HEK293 (cell line): ENCODE results near the gene BRF1.

Source experiments
- CTCF ChIA-PET: fragments of 350-600 bp; formaldehyde crosslinking; extraction: SDS; loops from one replicate; lab custom pipeline; 2021; ENCODE audit warnings: antibody characterized with exemption; lab: Yijun Ruan, JAX
- POLR2A ChIA-PET: fragments of 300-600 bp; formaldehyde crosslinking; extraction: SDS; loops from one replicate; lab custom pipeline; 2020; ENCODE audit warnings: antibody characterized with exemption, inconsistent platforms; lab: Yijun Ruan, JAX
- H3K27ac ChIP-seq: fragments of 200-500 bp; sonication (Bioruptor generic); 2 replicates; pipeline ENCODE4 v1.5.1; 2014; ENCODE audit warnings: low read depth, low read length, control low read depth, inconsistent platforms; ENCODE audit errors: extremely low read depth
- H3K36me3 ChIP-seq, 2 experiments: fragments of 200-500 bp in 1 of 2; sonication (Bioruptor generic) in 1 of 2; 1 replicate in 1 of 2; 2 replicates in 1 of 2; pipeline ENCODE4 v1.5.1; 2014 to 2017; ENCODE audit warnings: inconsistent platforms in 2 of 2, low read length in 2 of 2; ENCODE audit not compliant: control insufficient read depth in 2 of 2, insufficient read depth in 1 of 2
- H3K4me1 ChIP-seq: fragments of 200-500 bp; sonication (Bioruptor generic); 2 replicates; pipeline ENCODE4 v1.5.1; 2014; ENCODE audit warnings: mild to moderate bottlenecking, low read length, inconsistent platforms; ENCODE audit not compliant: control insufficient read depth, insufficient read depth
- H3K4me3 ChIP-seq: 2 replicates; pipeline ENCODE4 v1.5.1; 2011; ENCODE audit warnings: low read depth, mild to moderate bottlenecking, control low read depth, low read length, moderate library complexity
- H3K9me3 ChIP-seq: fragments of 200-500 bp; sonication (Bioruptor generic); 2 replicates; pipeline ENCODE4 v1.5.1; 2014; ENCODE audit warnings: low read depth, low read length, inconsistent platforms; ENCODE audit not compliant: control insufficient read depth, insufficient read depth
- KLF8 ChIP-seq: fragments of 450-650 bp; formaldehyde crosslinking; IDR thresholded peaks from 2 replicates; pipeline ENCODE4 v1.5.1; 2016; ENCODE audit warnings: missing biosample characterization, missing genetic modification characterization
- OVOL3 ChIP-seq: fragments of 450-650 bp; formaldehyde crosslinking; IDR thresholded peaks from 2 replicates; pipeline ENCODE4 v1.5.1; 2016; ENCODE audit warnings: missing biosample characterization, missing genetic modification characterization
- ZBTB17 ChIP-seq: fragments of 450-650 bp; formaldehyde crosslinking; IDR thresholded peaks from 2 replicates; pipeline ENCODE4 v1.5.1; 2016; ENCODE audit warnings: missing biosample characterization, missing genetic modification characterization
- ZFP41 ChIP-seq: fragments of 450-650 bp; formaldehyde crosslinking; IDR thresholded peaks from 2 replicates; pipeline ENCODE4 v1.5.1; 2016; ENCODE audit warnings: missing biosample characterization, missing genetic modification characterization, borderline replicate concordance
- ZNF23 ChIP-seq: fragments of 450-650 bp; formaldehyde crosslinking; IDR thresholded peaks from 2 replicates; pipeline ENCODE4 v1.5.1; 2016; ENCODE audit warnings: missing biosample characterization, missing genetic modification characterization, borderline replicate concordance
- ZNF335 ChIP-seq: fragments of 450-650 bp; formaldehyde crosslinking; conservative IDR thresholded peaks from 2 replicates; pipeline ENCODE4 v1.5.1; 2016; ENCODE audit warnings: missing biosample characterization, missing genetic modification characterization
- ZNF394 ChIP-seq: fragments of 450-650 bp; formaldehyde crosslinking; IDR thresholded peaks from 2 replicates; pipeline ENCODE4 v1.5.1; 2016; ENCODE audit warnings: missing biosample characterization, missing genetic modification characterization, mild to moderate bottlenecking, moderate library complexity, borderline replicate concordance
- ZNF510 ChIP-seq: fragments of 450-650 bp; formaldehyde crosslinking; IDR thresholded peaks from 2 replicates; pipeline ENCODE4 v1.5.1; 2018; ENCODE audit warnings: mild to moderate bottlenecking, missing genetic modification characterization, missing biosample characterization; ENCODE audit not compliant: insufficient replicate concordance
- ZNF530 ChIP-seq: fragments of 450-650 bp; formaldehyde crosslinking; IDR thresholded peaks from 2 replicates; pipeline ENCODE4 v1.5.1; 2016; ENCODE audit warnings: low read depth, missing biosample characterization, missing genetic modification characterization
- ZNF596 ChIP-seq: fragments of 450-650 bp; IDR thresholded peaks from 2 replicates; pipeline ENCODE4 v1.5.0; 2018; ENCODE audit warnings: missing biosample characterization, mild to moderate bottlenecking, missing genetic modification characterization, moderate library complexity
- ZNF626 ChIP-seq: fragments of 450-650 bp; sonication (Bioruptor Pico); formaldehyde crosslinking; IDR thresholded peaks from 2 replicates; pipeline ENCODE4 v1.5.1; 2018; ENCODE audit warnings: missing biosample characterization, missing genetic modification characterization, inconsistent platforms
- ZNF660 ChIP-seq: fragments of 450-650 bp; IDR thresholded peaks from 2 replicates; pipeline ENCODE4 v1.5.1; 2018; ENCODE audit warnings: missing biosample characterization, mild to moderate bottlenecking, missing genetic modification characterization
- ZNF670 ChIP-seq: fragments of 450-650 bp; formaldehyde crosslinking; IDR thresholded peaks from 2 replicates; pipeline ENCODE4 v1.5.1; 2016; ENCODE audit warnings: missing biosample characterization, missing genetic modification characterization, low read depth
- TF ChIP-seq, protein P1 (sequence below): fragments of 450-650 bp; formaldehyde crosslinking; IDR thresholded peaks from 2 replicates; pipeline ENCODE4 v1.5.1; 2016; ENCODE audit warnings: missing biosample characterization, missing genetic modification characterization, borderline replicate concordance
- TF ChIP-seq, protein P2 (sequence below): fragments of 450-650 bp; formaldehyde crosslinking; IDR thresholded peaks from 2 replicates; pipeline ENCODE4 v1.5.1; 2016; ENCODE audit warnings: missing biosample characterization, missing genetic modification characterization
- TF ChIP-seq, protein P3 (sequence below): fragments of 450-650 bp; formaldehyde crosslinking; IDR thresholded peaks from 2 replicates; pipeline ENCODE4 v1.5.1; 2016; ENCODE audit warnings: missing biosample characterization, missing genetic modification characterization
- TF ChIP-seq, protein P4 (sequence below): fragments of 450-650 bp; formaldehyde crosslinking; IDR thresholded peaks from 2 replicates; pipeline ENCODE4 v1.5.1; 2016; ENCODE audit warnings: missing biosample characterization, missing genetic modification characterization
- TF ChIP-seq, protein P5 (sequence below): IDR thresholded peaks from 2 replicates; pipeline ENCODE4 v1.6.1; 2011; ENCODE audit warnings: mild to moderate bottlenecking, low read depth, low read length, borderline replicate concordance
- TF ChIP-seq, protein P6 (sequence below): fragments of 450-650 bp; formaldehyde crosslinking; IDR thresholded peaks from 2 replicates; pipeline ENCODE4 v1.5.1; 2016; ENCODE audit warnings: missing biosample characterization, missing genetic modification characterization
- TF ChIP-seq, protein P7 (sequence below): fragments of 450-650 bp; IDR thresholded peaks from 2 replicates; pipeline ENCODE4 v1.5.1; 2018; ENCODE audit warnings: missing biosample characterization, missing genetic modification characterization

Gene BRF1

DNA sequence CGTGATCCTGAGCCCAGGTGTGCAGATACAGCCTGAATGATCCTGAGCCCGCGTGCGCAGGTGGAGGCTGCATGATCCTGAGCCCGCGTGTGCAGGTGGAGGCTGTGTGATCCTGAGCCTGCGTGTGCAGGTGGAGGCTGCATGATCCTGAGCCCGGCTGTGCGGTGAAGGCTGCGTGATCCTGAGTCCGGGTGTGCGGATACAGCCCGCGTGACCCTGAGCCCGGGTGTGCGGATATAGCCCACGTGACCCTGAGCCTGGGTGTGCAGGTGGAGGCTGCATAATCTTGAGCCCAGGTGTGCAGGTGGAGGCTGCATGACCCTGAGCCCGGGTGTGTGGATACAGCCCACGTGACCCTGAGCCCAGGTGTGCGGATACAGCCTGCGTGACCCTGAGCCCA is 20.3 kb downstream of the BRF1 start:
- ChIA-PET POLR2A (no interaction called here), CTCF (no interaction called here)
- Histone ChIP-seq H3K9me3 (no peaks in the 10 kb centered on the region), H3K4me3 (no peak overlapping the region), H3K27ac (no peak overlapping the region), H3K4me1 (no peaks in the 10 kb centered on the region), H3K36me3 (peaks cover 0 to 12% of the 10 kb centered on the region in 2 experiments)
- TF ChIP-seq ZNF626 (no peak), ZNF394 (no peak), ZNF23 (tag by site-specific recombination) (no peak), ZNF596 (tag by site-specific recombination) (no peak), ZNF530 (tag by site-specific recombination) (no peak), OVOL3 (tag by site-specific recombination) (no peak), ZNF510 (no peak), ZBTB17 (tag by site-specific recombination) (no peak), ZFP41 (tag by site-specific recombination) (no peak), ZNF660 (no peak), ZNF335 (tag by site-specific recombination) (no peak), KLF8 (tag by site-specific recombination) (no peak), ZNF670 (tag by site-specific recombination) (no peak)
- TF ChIP-seq, protein P1, sequence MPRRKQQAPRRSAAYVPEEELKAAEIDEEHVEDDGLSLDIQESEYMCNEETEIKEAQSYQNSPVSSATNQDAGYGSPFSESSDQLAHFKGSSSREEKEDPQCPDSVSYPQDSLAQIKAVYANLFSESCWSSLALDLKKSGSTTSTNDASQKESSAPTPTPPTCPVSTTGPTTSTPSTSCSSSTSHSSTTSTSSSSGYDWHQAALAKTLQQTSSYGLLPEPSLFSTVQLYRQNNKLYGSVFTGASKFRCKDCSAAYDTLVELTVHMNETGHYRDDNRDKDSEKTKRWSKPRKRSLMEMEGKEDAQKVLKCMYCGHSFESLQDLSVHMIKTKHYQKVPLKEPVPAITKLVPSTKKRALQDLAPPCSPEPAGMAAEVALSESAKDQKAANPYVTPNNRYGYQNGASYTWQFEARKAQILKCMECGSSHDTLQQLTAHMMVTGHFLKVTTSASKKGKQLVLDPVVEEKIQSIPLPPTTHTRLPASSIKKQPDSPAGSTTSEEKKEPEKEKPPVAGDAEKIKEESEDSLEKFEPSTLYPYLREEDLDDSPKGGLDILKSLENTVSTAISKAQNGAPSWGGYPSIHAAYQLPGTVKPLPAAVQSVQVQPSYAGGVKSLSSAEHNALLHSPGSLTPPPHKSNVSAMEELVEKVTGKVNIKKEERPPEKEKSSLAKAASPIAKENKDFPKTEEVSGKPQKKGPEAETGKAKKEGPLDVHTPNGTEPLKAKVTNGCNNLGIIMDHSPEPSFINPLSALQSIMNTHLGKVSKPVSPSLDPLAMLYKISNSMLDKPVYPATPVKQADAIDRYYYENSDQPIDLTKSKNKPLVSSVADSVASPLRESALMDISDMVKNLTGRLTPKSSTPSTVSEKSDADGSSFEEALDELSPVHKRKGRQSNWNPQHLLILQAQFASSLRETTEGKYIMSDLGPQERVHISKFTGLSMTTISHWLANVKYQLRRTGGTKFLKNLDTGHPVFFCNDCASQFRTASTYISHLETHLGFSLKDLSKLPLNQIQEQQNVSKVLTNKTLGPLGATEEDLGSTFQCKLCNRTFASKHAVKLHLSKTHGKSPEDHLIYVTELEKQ (tag by site-specific recombination), result no peak
- TF ChIP-seq, protein P2, sequence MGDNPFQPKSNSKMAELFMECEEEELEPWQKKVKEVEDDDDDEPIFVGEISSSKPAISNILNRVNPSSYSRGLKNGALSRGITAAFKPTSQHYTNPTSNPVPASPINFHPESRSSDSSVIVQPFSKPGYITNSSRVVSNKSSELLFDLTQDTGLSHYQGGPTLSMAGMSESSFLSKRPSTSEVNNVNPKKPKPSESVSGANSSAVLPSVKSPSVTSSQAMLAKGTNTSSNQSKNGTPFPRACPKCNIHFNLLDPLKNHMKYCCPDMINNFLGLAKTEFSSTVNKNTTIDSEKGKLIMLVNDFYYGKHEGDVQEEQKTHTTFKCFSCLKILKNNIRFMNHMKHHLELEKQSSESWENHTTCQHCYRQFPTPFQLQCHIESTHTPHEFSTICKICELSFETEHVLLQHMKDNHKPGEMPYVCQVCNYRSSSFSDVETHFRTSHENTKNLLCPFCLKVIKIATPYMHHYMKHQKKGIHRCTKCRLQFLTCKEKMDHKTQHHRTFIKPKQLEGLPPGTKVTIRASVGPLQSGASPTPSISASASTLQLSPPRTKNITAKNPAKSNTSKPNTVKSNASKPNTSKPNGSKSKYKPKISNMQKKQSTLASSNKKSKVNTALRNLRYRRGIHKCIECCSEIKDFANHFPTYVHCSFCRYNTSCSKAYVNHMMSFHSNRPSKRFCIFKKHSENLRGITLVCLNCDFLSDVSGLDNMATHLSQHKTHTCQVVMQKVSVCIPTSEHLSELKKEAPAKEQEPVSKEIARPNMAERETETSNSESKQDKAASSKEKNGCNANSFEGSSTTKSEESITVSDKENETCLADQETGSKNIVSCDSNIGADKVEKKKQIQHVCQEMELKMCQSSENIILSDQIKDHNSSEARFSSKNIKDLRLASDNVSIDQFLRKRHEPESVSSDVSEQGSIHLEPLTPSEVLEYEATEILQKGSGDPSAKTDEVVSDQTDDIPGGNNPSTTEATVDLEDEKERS (tag by site-specific recombination), result no peak
- TF ChIP-seq, protein P3, sequence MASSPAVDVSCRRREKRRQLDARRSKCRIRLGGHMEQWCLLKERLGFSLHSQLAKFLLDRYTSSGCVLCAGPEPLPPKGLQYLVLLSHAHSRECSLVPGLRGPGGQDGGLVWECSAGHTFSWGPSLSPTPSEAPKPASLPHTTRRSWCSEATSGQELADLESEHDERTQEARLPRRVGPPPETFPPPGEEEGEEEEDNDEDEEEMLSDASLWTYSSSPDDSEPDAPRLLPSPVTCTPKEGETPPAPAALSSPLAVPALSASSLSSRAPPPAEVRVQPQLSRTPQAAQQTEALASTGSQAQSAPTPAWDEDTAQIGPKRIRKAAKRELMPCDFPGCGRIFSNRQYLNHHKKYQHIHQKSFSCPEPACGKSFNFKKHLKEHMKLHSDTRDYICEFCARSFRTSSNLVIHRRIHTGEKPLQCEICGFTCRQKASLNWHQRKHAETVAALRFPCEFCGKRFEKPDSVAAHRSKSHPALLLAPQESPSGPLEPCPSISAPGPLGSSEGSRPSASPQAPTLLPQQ (tag by site-specific recombination), result no peak
- TF ChIP-seq, protein P4, sequence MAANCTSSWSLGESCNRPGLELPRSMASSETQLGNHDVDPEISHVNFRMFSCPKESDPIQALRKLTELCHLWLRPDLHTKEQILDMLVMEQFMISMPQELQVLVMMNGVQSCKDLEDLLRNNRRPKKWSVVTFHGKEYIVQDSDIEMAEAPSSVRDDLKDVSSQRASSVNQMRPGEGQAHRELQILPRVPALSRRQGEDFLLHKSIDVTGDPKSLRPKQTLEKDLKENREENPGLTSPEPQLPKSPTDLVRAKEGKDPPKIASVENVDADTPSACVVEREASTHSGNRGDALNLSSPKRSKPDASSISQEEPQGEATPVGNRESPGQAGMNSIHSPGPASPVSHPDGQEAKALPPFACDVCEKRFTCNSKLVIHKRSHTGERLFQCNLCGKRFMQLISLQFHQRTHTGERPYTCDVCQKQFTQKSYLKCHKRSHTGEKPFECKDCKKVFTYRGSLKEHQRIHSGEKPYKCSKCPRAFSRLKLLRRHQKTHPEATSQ (tag by site-specific recombination), result no peak
- TF ChIP-seq, protein P5, sequence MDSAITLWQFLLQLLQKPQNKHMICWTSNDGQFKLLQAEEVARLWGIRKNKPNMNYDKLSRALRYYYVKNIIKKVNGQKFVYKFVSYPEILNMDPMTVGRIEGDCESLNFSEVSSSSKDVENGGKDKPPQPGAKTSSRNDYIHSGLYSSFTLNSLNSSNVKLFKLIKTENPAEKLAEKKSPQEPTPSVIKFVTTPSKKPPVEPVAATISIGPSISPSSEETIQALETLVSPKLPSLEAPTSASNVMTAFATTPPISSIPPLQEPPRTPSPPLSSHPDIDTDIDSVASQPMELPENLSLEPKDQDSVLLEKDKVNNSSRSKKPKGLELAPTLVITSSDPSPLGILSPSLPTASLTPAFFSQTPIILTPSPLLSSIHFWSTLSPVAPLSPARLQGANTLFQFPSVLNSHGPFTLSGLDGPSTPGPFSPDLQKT, result no peak
- TF ChIP-seq, protein P6, sequence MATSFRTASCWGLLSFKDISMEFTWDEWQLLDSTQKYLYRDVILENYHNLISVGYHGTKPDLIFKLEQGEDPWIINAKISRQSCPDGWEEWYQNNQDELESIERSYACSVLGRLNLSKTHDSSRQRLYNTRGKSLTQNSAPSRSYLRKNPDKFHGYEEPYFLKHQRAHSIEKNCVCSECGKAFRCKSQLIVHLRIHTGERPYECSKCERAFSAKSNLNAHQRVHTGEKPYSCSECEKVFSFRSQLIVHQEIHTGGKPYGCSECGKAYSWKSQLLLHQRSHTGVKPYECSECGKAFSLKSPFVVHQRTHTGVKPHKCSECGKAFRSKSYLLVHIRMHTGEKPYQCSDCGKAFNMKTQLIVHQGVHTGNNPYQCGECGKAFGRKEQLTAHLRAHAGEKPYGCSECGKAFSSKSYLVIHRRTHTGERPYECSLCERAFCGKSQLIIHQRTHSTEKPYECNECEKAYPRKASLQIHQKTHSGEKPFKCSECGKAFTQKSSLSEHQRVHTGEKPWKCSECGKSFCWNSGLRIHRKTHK (tag by site-specific recombination), result no peak
- TF ChIP-seq, protein P7, sequence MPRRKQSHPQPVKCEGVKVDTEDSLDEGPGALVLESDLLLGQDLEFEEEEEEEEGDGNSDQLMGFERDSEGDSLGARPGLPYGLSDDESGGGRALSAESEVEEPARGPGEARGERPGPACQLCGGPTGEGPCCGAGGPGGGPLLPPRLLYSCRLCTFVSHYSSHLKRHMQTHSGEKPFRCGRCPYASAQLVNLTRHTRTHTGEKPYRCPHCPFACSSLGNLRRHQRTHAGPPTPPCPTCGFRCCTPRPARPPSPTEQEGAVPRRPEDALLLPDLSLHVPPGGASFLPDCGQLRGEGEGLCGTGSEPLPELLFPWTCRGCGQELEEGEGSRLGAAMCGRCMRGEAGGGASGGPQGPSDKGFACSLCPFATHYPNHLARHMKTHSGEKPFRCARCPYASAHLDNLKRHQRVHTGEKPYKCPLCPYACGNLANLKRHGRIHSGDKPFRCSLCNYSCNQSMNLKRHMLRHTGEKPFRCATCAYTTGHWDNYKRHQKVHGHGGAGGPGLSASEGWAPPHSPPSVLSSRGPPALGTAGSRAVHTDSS (tag by site-specific recombination), result no peak
